Tibial nerve (tissue), 4 donors: ENCODE results near the gene PXN. TPM values are rescaled to one million over a fixed set of nuclear protein-coding genes. Genes with fewer than 3 reads are reported as not detected.

Experiments
- DNase-seq, 2 donors: peaks; one replicate each; pipeline ENCODE4 v3.0.0-alpha.2; 2019; ENCODE audit warnings: low spot score in 2 of 2
- H3K27ac ChIP-seq, 4 donors: fragments of 200-600 bp; sonication (generic) in 3 of 4; one replicate each; pipeline ENCODE4 v1.5.1; 2017 to 2019; ENCODE audit warnings: mild to moderate bottlenecking in 1 of 4
- H3K27me3 ChIP-seq, 2 donors: fragments of 200-600 bp; sonication (generic) in 1 of 2; one replicate each; pipeline versions ENCODE4 v1.5.1 to v1.6.0; 2017 to 2019
- H3K36me3 ChIP-seq, 3 donors: fragments of 200-600 bp; sonication (generic); one replicate each; pipeline ENCODE4 v1.5.1; 2018 to 2019
- H3K4me1 ChIP-seq, 4 donors: fragments of 200-600 bp; sonication (generic) in 3 of 4; one replicate each; pipeline ENCODE4 v1.5.1; 2017 to 2019
- H3K4me3 ChIP-seq, 4 donors: fragments of 200-600 bp; sonication (generic) in 3 of 4; one replicate each; pipeline ENCODE4 v1.5.1; 2017 to 2019; ENCODE audit warnings: mild to moderate bottlenecking in 1 of 4, moderate library complexity in 1 of 4
- H3K9me3 ChIP-seq, 4 donors: fragments of 200-600 bp; sonication (generic) in 3 of 4; one replicate each; pipeline ENCODE4 v1.5.1; 2017 to 2019
- CTCF ChIP-seq, 5 experiments: fragments of 200-600 bp in 3 of 5; fragments of 450-650 bp in 2 of 5; sonication (generic) in 3 of 5; IDR thresholded peaks; one replicate each; pipeline ENCODE4 v1.5.1; 2016 to 2019; ENCODE audit warnings: antibody characterized with exemption in 5 of 5, mild to moderate bottlenecking in 3 of 5, moderate library complexity in 2 of 5
- EP300 ChIP-seq, 2 donors: sonication (generic); formaldehyde crosslinking; IDR thresholded peaks; one replicate each; pipeline ENCODE4 v1.6.1; 2017; ENCODE audit warnings: antibody characterized with exemption in 2 of 2, mild to moderate bottlenecking in 1 of 2
- POLR2A ChIP-seq, 2 donors: fragments of 450-650 bp; IDR thresholded peaks; one replicate each; pipeline ENCODE4 v1.6.1; 2017; ENCODE audit warnings: antibody characterized with exemption in 2 of 2, mild to moderate bottlenecking in 2 of 2, moderate library complexity in 2 of 2
- WGBS, 2 donors: methylation state at CpG; one replicate each; pipeline ENCODE4 v1.1.5; 2018; 5-methylcytosine and 5-hydroxymethylcytosine counted together
- small RNA-seq: library from RNA; depleted of rRNA; stranded (forward); fragments of <200 nt; gene quantifications from one replicate; pipeline ENCODE3, GENCODE V24; 2016
- total RNA-seq, 4 donors: library from RNA; depleted of rRNA; stranded (reverse); fragments of >200 nt; gene quantifications; one replicate each; pipeline ENCODE4 v1.1.0, GENCODE V29; 2016

PXN gene
- total RNA-seq, 4 donors from 2014 or later, result 217 to 428 (median 330) TPM

GRCh38 chr12:120167529-120168095, 97.9 kb downstream of the PXN start:
- WGBS, 2 donors, result 85 to 87% methylated on average over 6 of the region's 6 CpGs
- Histone ChIP-seq H3K27ac (no peak overlapping the region), H3K4me1 (no peaks in the 10 kb centered on the region), H3K9me3 (no peaks in the 10 kb centered on the region), H3K27me3 (no peaks in the 10 kb centered on the region), H3K36me3 (peaks cover 0 to 97% (median 33%) of the 10 kb centered on the region in 3 donors), H3K4me3 (no peak overlapping the region)
- TF ChIP-seq CTCF (IDR thresholded peaks at IDR 0.05) (no peak), EP300 (IDR thresholded peaks at IDR 0.05) (no peak), POLR2A (IDR thresholded peaks at IDR 0.05) (no peak)
- DNase-seq, result no peak

DNA sequence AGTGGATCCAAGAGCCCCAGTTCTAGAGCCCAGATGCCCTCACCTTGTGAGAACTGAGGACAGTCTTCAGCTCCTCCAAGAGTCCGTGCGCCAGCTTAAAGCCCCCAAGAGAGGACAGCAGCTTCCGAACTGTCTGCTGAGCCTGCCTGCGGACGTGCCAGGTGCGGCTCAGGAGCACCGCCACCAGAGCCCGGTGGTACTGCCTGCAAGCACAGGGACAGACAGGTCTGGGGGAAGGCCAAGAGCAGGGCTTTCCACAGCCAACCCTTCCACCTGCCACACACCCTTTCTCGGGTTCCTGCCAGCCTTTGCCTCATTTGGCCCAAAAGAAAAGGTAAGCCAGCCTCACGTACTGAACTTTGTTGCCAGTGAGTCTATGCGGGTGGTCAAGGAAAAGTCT, 101.2 kb downstream of the PXN start:
- no peak overlapping the region for H3K27ac ChIP-seq
- TF ChIP-seq EP300 (IDR thresholded peaks at IDR 0.05) (no peak), CTCF (IDR thresholded peaks at IDR 0.05) (no peak), POLR2A (IDR thresholded peaks at IDR 0.05) (no peak)
- H3K4me1 ChIP-seq, result no peaks in the 10 kb centered on the region
- H3K27me3 ChIP-seq, result no peaks in the 10 kb centered on the region
- peaks cover 2 to 97% (median 45%) of the 10 kb centered on the region in 3 donors for H3K36me3 ChIP-seq
- H3K4me3 ChIP-seq, result no peak overlapping the region
- DNase-seq, result no peak
- no peaks in the 10 kb centered on the region for H3K9me3 ChIP-seq
- 86 to 94% methylated on average over 11 of the region's 11 CpGs for WGBS, 2 donors

DNA sequence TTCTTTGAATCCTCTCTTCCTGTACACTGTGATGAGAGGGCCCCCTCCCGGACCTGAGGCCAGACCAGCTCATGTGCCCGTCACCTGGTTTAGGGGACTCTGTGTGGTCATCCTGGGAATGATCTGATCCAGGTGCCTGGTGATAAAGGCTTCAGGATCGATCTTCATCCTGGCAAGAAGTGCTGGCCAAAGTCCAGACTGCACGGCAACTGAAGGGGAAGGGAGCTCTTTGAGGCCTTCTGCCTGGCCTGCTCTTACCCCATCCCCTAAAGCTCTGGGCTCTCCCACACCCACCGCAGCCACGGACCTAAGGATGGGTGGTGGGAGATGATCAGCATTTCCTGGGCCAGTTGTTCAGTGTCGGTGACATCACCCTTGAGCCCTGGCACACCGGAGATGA, 102.8 kb downstream of the PXN start:
- no peak for DNase-seq
- H3K4me1 ChIP-seq, result no peaks in the 10 kb centered on the region
- no peaks in the 10 kb centered on the region for H3K9me3 ChIP-seq
- H3K27me3 ChIP-seq, result no peaks in the 10 kb centered on the region
- H3K4me3 ChIP-seq, result no peak overlapping the region
- TF ChIP-seq POLR2A (IDR thresholded peaks at IDR 0.05), result no peak
- TF ChIP-seq EP300 (IDR thresholded peaks at IDR 0.05), result no peak
- no peak for TF ChIP-seq CTCF (IDR thresholded peaks at IDR 0.05)
- no peak overlapping the region for H3K27ac ChIP-seq
- H3K36me3 ChIP-seq, result peaks cover 2 to 97% (median 41%) of the 10 kb centered on the region in 3 donors
- 90 to 100% methylated on average over 6 to 8 of the region's 8 CpGs for WGBS, 2 donors

DNA sequence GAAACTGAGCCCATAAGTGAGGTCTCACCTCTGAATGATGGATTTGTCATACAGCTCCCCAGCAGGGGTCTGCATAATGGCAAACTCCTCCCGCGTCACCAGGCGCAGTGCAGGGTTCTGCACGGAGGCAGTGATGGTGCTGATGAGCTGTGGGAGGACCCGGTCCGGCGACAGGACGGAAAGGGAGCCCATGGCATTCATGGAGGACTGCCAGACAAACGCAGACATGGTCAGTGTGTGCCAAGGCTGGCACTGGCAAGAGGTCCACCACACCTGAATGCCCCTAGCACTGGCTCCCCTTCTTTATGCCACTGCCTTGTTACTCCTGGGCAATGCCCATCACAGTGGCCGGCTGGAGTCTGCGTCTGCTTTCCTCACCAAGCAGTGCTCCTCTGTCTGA, 103.7 kb downstream of the PXN start:
- H3K36me3 ChIP-seq, result peaks cover 2 to 97% (median 43%) of the 10 kb centered on the region in 3 donors
- no peak overlapping the region for H3K4me3 ChIP-seq
- TF ChIP-seq POLR2A (IDR thresholded peaks at IDR 0.05) (no peak), EP300 (IDR thresholded peaks at IDR 0.05) (no peak)
- 92 to 97% methylated on average over 11 of the region's 11 CpGs for WGBS, 2 donors
- H3K4me1 ChIP-seq, result no peaks in the 10 kb centered on the region
- no peak for DNase-seq
- H3K9me3 ChIP-seq, result no peaks in the 10 kb centered on the region
- H3K27me3 ChIP-seq, result no peaks in the 10 kb centered on the region
- no peak overlapping the region for H3K27ac ChIP-seq

Small RNAs within 50 kb of the gene (small RNA-seq; reads per million reads assigned to genes)
- gene RNU4-1, result 661 reads per million, percentile 98 among the genes with 10 or more reads in this experiment
- 815 reads per million, percentile 98 among the genes with 10 or more reads in this experiment for gene RNU4-2
- not detected for gene RNU6-1088P

Other genes with a start within 250 kb of the PXN start
- 10 to 100 TPM; 22.8 to 30.8 (median 26.2) TPM for gene RAB35, start 149.0 kb downstream of the PXN start, total RNA-seq
- 100 to 1,000 TPM in 2 of 4 donors, 10 to 100 TPM in 2; 44.6 to 138 (median 106) TPM for gene GCN1, start 71.0 kb downstream of the PXN start, total RNA-seq
- gene RPLP0, start 64.6 kb downstream of the PXN start, total RNA-seq, result 1,000 to 10,000 TPM; 1,234 to 2,921 (median 1,418) TPM
- gene RNU4-2, start 26.2 kb upstream of the PXN start, total RNA-seq, result under 1 TPM; under 0.01 TPM
- under 1 TPM in 3 of 4 donors, not detected in 1; under 0.01 TPM for gene RNU4-1, start 27.5 kb upstream of the PXN start, total RNA-seq
- 1 to 10 TPM in 3 of 4 donors, under 1 TPM in 1; 0.87 to 5.7 (median 1.9) TPM for gene SIRT4, start 36.6 kb upstream of the PXN start, total RNA-seq
- gene PLA2G1B, start 62.0 kb upstream of the PXN start, total RNA-seq, result 10 to 100 TPM in 1 of 4 donors, not detected in 3; 11.4 TPM
- 1 to 10 TPM in 1 of 4 donors, under 1 TPM in 2, not detected in 1; 0.22 to 1.2 (median 0.59) TPM for gene MSI1, start 103.4 kb upstream of the PXN start, total RNA-seq
- gene COX6A1, start 172.4 kb upstream of the PXN start, total RNA-seq, result 100 to 1,000 TPM; 458 to 661 (median 570) TPM
- 10 to 100 TPM in 1 of 4 donors, 1 to 10 TPM in 3; 2.4 to 17.0 (median 7.0) TPM for gene TRIAP1, start 180.7 kb upstream of the PXN start, total RNA-seq
- gene GATC, start 180.7 kb upstream of the PXN start, total RNA-seq, result 10 to 100 TPM; 21.0 to 37.3 (median 29.2) TPM
- 10 to 100 TPM; 66.6 to 90.6 (median 77.1) TPM for gene SRSF9, start 204.0 kb upstream of the PXN start, total RNA-seq
- 100 to 1,000 TPM; 175 to 306 (median 258) TPM for gene DYNLL1, start 230.4 kb upstream of the PXN start, total RNA-seq